Measurements from ENCODE around the gene CCNY. TPM values are rescaled to one million over a fixed set of nuclear protein-coding genes. Genes with fewer than 3 reads are reported as not detected.

Gene CCNY
- total RNA-seq, 1 experiment from 2014 or later, result 51.9 TPM

GRCh38 chr10:35488228-35488627 lies 151.9 kb downstream of the CCNY start:
- ChIA-PET POLR2A (no interaction called here), CTCF (no interaction called here)
- ATAC-seq (no peak), DNase-seq (ENCODE audit: low read depth, low spot score) (no peak)
- no TSS peak for BruUV-seq (replicated peaks)
- peaks cover 5% of the 10 kb centered on the region; the same call in 1 of the 2 replicates for H3K4me1 ChIP-seq (ENCODE audit: control insufficient read depth, insufficient read depth, low read length)
- no peaks in the 10 kb centered on the region for H3K36me3 ChIP-seq (ENCODE audit: control insufficient read depth, insufficient read depth, low read length)
- no peaks in the 10 kb centered on the region for H3K9me3 ChIP-seq (ENCODE audit: control insufficient read depth, insufficient read depth, low read depth, low read length)
- H3K27ac ChIP-seq (ENCODE audit: low read length), result no peak overlapping the region
- in situ Hi-C loops (cut with HindIII; ENCODE audit: low pct_unique_long_range_greater_than_20kb, low sequenced_read_pairs) (no loop called here), intact Hi-C loops (cut with micrococcal nuclease; ENCODE audit: unreplicated experiment) (no loop called here)
- no peak for TF ChIP-seq SIN3A (IDR thresholded peaks at IDR 0.05; ENCODE audit: borderline replicate concordance, insufficient read depth, low read depth, low read length)
- TF ChIP-seq TCF7L2 (IDR thresholded peaks at IDR 0.05; ENCODE audit: low read depth, low read length), result no peak
- TF ChIP-seq CTCF (IDR thresholded peaks at IDR 0.05), result no peak
- TF ChIP-seq POLR2AphosphoS5 (IDR thresholded peaks at IDR 0.05; ENCODE audit: low read depth, low read length), result no peak
- no peak for TF ChIP-seq REST (IDR thresholded peaks at IDR 0.05; ENCODE audit: insufficient read depth in 1 of 2, low read depth in 2 of 2, low read length in 1 of 2)
- H3K27me3 ChIP-seq (ENCODE audit: control insufficient read depth, insufficient read depth, low read length), result no peaks in the 10 kb centered on the region
- no peak overlapping the region for H3K4me3 ChIP-seq (ENCODE audit: low read depth in 2 of 2, low read length in 2 of 2)

- H3K4me1 ChIP-seq (ENCODE audit: control insufficient read depth, insufficient read depth, low read length), result peaks cover 5% of the 10 kb centered on the region; the same call in 1 of the 2 replicates
- ATAC-seq (no peak), DNase-seq (ENCODE audit: low read depth, low spot score) (no peak)
- intact Hi-C loops (cut with micrococcal nuclease; ENCODE audit: unreplicated experiment) (no loop called here), in situ Hi-C loops (cut with HindIII; ENCODE audit: low pct_unique_long_range_greater_than_20kb, low sequenced_read_pairs) (no loop called here)
- no peaks in the 10 kb centered on the region for H3K27me3 ChIP-seq (ENCODE audit: control insufficient read depth, insufficient read depth, low read length)
- H3K27ac ChIP-seq (ENCODE audit: low read length), result 0 out of 2 replicates have a peak overlapping the region, but pooled peaks have one; percentile 10
- CTCF ChIA-PET, result no interaction called here
- H3K4me3 ChIP-seq (ENCODE audit: low read depth in 2 of 2, low read length in 2 of 2), result no peak overlapping the region
- no peaks in the 10 kb centered on the region for H3K9me3 ChIP-seq (ENCODE audit: control insufficient read depth, insufficient read depth, low read depth, low read length)
- no peaks in the 10 kb centered on the region for H3K36me3 ChIP-seq (ENCODE audit: control insufficient read depth, insufficient read depth, low read length)
- POLR2A ChIA-PET, result interaction anchor here (0.7 kb wide), 1 partner anchor 253 kb away, joined by 5 read pairs; no protein-coding TSS in a partner anchor
- TF ChIP-seq SIN3A (IDR thresholded peaks at IDR 0.05; ENCODE audit: borderline replicate concordance, insufficient read depth, low read depth, low read length) (no peak), POLR2AphosphoS5 (IDR thresholded peaks at IDR 0.05; ENCODE audit: low read depth, low read length) (no peak), REST (IDR thresholded peaks at IDR 0.05; ENCODE audit: insufficient read depth in 1 of 2, low read depth in 2 of 2, low read length in 1 of 2) (no peak), CTCF (IDR thresholded peaks at IDR 0.05) (no peak), TCF7L2 (IDR thresholded peaks at IDR 0.05; ENCODE audit: low read depth, low read length) (no peak)
- no TSS peak for BruUV-seq (replicated peaks)
Observed at GRCh38 chr10:35492386-35493195, 156.3 kb downstream of the CCNY start.

All from Panc1 (cell line).